ENCODE results near the gene C3. TPM values are rescaled to one million over a fixed set of nuclear protein-coding genes. Genes with fewer than 3 reads are reported as not detected.

C3 gene
- total RNA-seq, 1 experiment from 2014 or later: 7.0 TPM

DNA sequence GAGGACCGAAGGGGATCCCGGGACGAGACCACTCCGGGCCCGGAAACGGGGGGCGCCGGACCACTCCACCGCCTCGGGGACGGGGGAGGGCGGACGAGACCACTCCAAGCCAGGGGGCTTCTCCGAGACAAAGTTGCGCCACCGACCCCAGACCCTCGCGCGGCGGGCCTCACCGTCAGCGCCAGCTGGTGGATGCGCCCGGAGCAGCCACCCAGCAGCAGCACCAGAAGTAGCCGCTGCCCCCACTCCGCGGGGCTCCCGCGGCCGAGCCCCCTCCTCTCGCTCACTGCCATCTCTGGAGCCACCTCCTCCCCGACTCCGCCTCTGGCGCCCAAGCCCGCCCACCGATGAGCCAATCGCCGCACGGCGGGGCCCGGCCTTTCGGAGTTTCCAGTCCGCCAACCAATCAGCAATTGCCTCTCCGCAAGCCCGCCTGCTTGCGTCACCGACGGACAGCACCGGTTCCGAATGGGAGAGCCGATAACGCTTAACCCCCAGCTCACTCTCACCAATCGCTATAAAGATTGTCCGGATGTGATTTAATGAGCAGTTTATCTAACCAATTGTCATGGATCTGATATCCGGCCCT, 16.9 kb upstream of the C3 start, which contains the start of gene GPR108:
Gene GPR108, minus strand, starts transcription at position 297 of the 589 bp plus-strand sequence. Its CDS starts 4 bp downstream, at position 293.
- Histone ChIP-seq H3K36me3 (ENCODE audit: control insufficient read depth in 1 of 2, insufficient read depth in 2 of 2, low read length in 2 of 2) (peaks cover 4 to 9% of the 10 kb centered on the region in 2 experiments; a peak in 3 of 4 replicates), H2AFZ (ENCODE audit: low read depth, low read length, poor library complexity, severe bottlenecking) (no peak within 1 kb of the TSS), H3K9me2 (ENCODE audit: insufficient read depth) (no peaks in the 10 kb centered on the region), H3K9ac (ENCODE audit: low read length) (peak within 1 kb of the TSS; percentile 86), H3K27ac (ENCODE audit: low read depth, low read length) (peak within 1 kb of the TSS; percentile 87), H3K79me2 (ENCODE audit: insufficient read depth, low read length) (peaks cover 45% of the 10 kb centered on the region), H4K20me1 (ENCODE audit: insufficient read depth) (no peaks in the 10 kb centered on the region), H3K4me3 (replicated peaks in 1 of 2; ENCODE audit: low read depth in 1 of 2, low read length in 2 of 2) (peak within 1 kb of the TSS; percentile 99), H3K9me3 (ENCODE audit: control insufficient read depth in 1 of 2, insufficient read depth in 1 of 2, low read depth in 1 of 2, low read length in 2 of 2) (no peaks in the 10 kb centered on the region), H3K27me3 (ENCODE audit: insufficient read depth, low read length) (no peaks in the 10 kb centered on the region), H3K4me1 (ENCODE audit: control insufficient read depth in 1 of 2, insufficient read depth in 2 of 2, low read length in 2 of 2) (peaks cover 32 to 44% of the 10 kb centered on the region in 2 experiments), H3K4me2 (ENCODE audit: low read length) (peak within 1 kb of the TSS; percentile 95)
- peak; percentile 72 for ATAC-seq
- ChIA-PET CTCF (interaction anchor here (0.7 to 3.9 kb wide), 7 partner anchors 11 to 221 kb away, joined by 3 to 91 read pairs (median 4); no protein-coding TSS in a partner anchor), POLR2A (interaction anchor here (0.7 to 3.1 kb wide), 6 partner anchors 16 to 221 kb away, joined by 3 to 13 read pairs (median 6); partner anchors contain the start of genes SH2D3A and TNFSF9), RAD21 (ENCODE audit: low non-redundant PET in 1 of 2, low total read pairs in 2 of 2, uncharacterized antibody in 2 of 2, unreplicated experiment in 2 of 2) (interaction anchor here (0.6 to 2.3 kb wide), 6 partner anchors 15 to 126 kb away, joined by 3 to 16 read pairs (median 6); no protein-coding TSS in a partner anchor)
- no TSS peak for BruUV-seq (replicated peaks)
- DNase-seq (ENCODE audit: low read depth, low spot score): peak; percentile 100
- intact Hi-C loops (cut with micrococcal nuclease): loop anchor here (5.0 kb wide), 1 partner anchor 365 kb away; the partner anchor contains the start of gene ALKBH7
- TF ChIP-seq CTCF (IDR thresholded peaks at IDR 0.05 in 2 of 3, conservative IDR thresholded peaks at IDR 0.05 in 1 of 3; ENCODE audit: borderline replicate concordance in 1 of 3, insufficient read depth in 1 of 3, low read depth in 2 of 3, low read length in 2 of 3) (no peak), ZNF274 (IDR thresholded peaks at IDR 0.05; ENCODE audit: low read depth, low read length) (no peak), SIN3A (IDR thresholded peaks at IDR 0.05; ENCODE audit: low read depth) (no peak), JUND (IDR thresholded peaks at IDR 0.05) (no peak), TCF7L2 (IDR thresholded peaks at IDR 0.05; ENCODE audit: borderline replicate concordance, extremely low read depth, insufficient read depth, insufficient read length) (peak; percentile 77), POLR2AphosphoS5 (IDR thresholded peaks at IDR 0.05; ENCODE audit: low read depth, low read length) (peak; percentile 65)
